Fibroblast of the aortic adventitia (primary cell): Measurements from ENCODE around the gene HIVEP2. TPM values are rescaled to one million over a fixed set of nuclear protein-coding genes. Genes with fewer than 3 reads are reported as not detected.

Experiments
- DNase-seq: peaks from one replicate; pipeline ENCODE4 v3.0.0-alpha.2; 2010; ENCODE audit warnings: low read depth
- H3K4me3 ChIP-seq: 2 replicates; pipeline ENCODE4 v1.5.1; 2011; ENCODE audit warnings: low read depth, mild to moderate bottlenecking, control low read depth, low read length, moderate library complexity
- CTCF ChIP-seq: IDR thresholded peaks from 2 replicates; pipeline ENCODE4 v1.5.1; 2011; ENCODE audit warnings: mild to moderate bottlenecking, low read length, control low read depth, inconsistent platforms; ENCODE audit not compliant: insufficient read depth
- total RNA-seq: library from RNA; depleted of rRNA; stranded (reverse); fragments of >200 nt; gene quantifications from 2 replicates; pipeline ENCODE4 v1.2.3, GENCODE V29; 2012; ENCODE audit warnings: low replicate concordance

Gene HIVEP2
- total RNA-seq, 1 donor: 23.1 TPM

DNA sequence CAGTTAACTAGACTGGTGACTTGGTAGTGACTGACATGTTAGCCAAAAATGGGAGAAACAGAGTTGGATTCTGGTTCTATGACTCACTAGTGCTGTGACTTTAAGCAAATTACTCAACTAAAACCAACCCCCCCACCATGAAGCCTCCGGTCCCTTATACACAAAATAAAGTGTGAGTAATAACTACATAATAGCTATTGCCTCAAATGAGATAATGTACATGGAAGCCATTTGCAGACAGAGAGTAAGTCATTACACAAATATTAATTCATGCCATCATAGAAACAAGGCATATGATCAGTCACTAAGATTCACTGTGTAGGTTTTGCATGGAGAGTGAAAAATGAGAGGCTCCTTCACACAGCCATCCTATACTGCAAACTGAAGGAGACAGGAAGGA lies 111.9 kb downstream of the HIVEP2 start:
- no peak overlapping the region for H3K4me3 ChIP-seq
- DNase-seq: peak; percentile 88
- TF ChIP-seq CTCF: no peak

GRCh38 chr6:142830807-142831206 lies 114.2 kb downstream of the HIVEP2 start:
- no peak for DNase-seq
- TF ChIP-seq CTCF: no peak
- H3K4me3 ChIP-seq: no peak overlapping the region

GRCh38 chr6:142830116-142830710 lies 114.8 kb downstream of the HIVEP2 start:
- no peak for DNase-seq
- no peak overlapping the region for H3K4me3 ChIP-seq

GRCh38 chr6:142829556-142829955 lies 115.4 kb downstream of the HIVEP2 start:
- TF ChIP-seq CTCF: no peak
- DNase-seq: no peak
- no peak overlapping the region for H3K4me3 ChIP-seq

More at GRCh38 chr6:142830116-142830710, 114.8 kb downstream of the HIVEP2 start:
- no peak for TF ChIP-seq CTCF

DNA sequence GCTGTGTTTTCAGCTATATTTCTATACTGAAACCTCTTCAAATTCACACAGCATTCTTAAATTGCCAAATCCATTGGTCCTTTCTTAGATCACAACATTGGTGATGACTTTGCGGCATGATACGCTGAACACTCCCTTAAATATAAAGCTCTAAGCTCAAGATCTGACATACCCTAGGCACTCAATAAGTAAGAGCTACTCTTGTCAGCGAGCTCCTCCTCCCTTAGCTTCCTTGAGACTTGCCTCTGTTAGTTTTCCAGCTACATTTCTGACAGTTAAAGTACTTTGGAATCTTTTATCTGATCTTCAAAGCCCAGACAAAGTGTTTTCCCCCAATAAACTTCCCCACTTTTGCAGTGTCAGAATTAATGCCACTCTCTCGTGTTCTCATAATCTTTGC lies 117.0 kb downstream of the HIVEP2 start:
- H3K4me3 ChIP-seq: no peak overlapping the region
- no peak for DNase-seq
- no peak for TF ChIP-seq CTCF

GRCh38 chr6:142827369-142827768 lies 117.6 kb downstream of the HIVEP2 start:
- no peak for TF ChIP-seq CTCF
- no peak for DNase-seq
- H3K4me3 ChIP-seq: no peak overlapping the region

- H3K4me3 ChIP-seq: no peak overlapping the region
- DNase-seq: no peak
- no peak for TF ChIP-seq CTCF
Observed at GRCh38 chr6:142825760-142826159, 119.2 kb downstream of the HIVEP2 start.
